Glutamatergic neuron (in vitro differentiated cells): ENCODE measurements around the gene TANGO6. TPM values are rescaled to one million over a fixed set of nuclear protein-coding genes. Genes with fewer than 3 reads are reported as not detected.

Experiments used
- DNase-seq: peaks from one replicate; pipeline ENCODE4 v3.0.0; 2022
- H3K27ac Mint-ChIP-seq: one replicate; pipeline ENCODE4 v1.8.0; 2020; ENCODE audit warnings: mild to moderate bottlenecking, mixed read lengths, inconsistent platforms; ENCODE audit not compliant: unreplicated experiment
- H3K27me3 Mint-ChIP-seq: one replicate; pipeline ENCODE4 v1.8.0; 2020; ENCODE audit warnings: mild to moderate bottlenecking, moderate library complexity, mixed read lengths, inconsistent platforms; ENCODE audit not compliant: unreplicated experiment
- H3K36me3 Mint-ChIP-seq: one replicate; pipeline ENCODE4 v1.8.0; 2020; ENCODE audit warnings: mild to moderate bottlenecking, mixed read lengths, inconsistent platforms; ENCODE audit not compliant: unreplicated experiment
- H3K4me1 Mint-ChIP-seq: one replicate; pipeline ENCODE4 v1.8.0; 2020; ENCODE audit warnings: mild to moderate bottlenecking, low read depth, mixed read lengths, inconsistent platforms; ENCODE audit not compliant: unreplicated experiment
- H3K4me3 Mint-ChIP-seq: one replicate; pipeline ENCODE4 v1.8.0; 2020; ENCODE audit warnings: mild to moderate bottlenecking, mixed read lengths, inconsistent platforms; ENCODE audit not compliant: unreplicated experiment
- H3K9me3 Mint-ChIP-seq: one replicate; pipeline ENCODE4 v1.8.0; 2020; ENCODE audit warnings: mild to moderate bottlenecking, moderate library complexity, mixed read lengths, inconsistent platforms; ENCODE audit not compliant: unreplicated experiment
- CTCF ChIP-seq: fragments of 200-600 bp; sonication (generic); IDR thresholded peaks from one replicate; pipeline ENCODE4 v1.5.0; 2021; ENCODE audit not compliant: partially characterized antibody, unreplicated experiment
- total RNA-seq: library from RNA; stranded (reverse); fragmentation: NEBNext Ultra II Directional; extraction: Animal tissue kit (Norgen Biotek cat#: 25700); gene quantifications from one replicate; pipeline ENCODE4 v1.2.1, GENCODE V29; 2021; ENCODE audit not compliant: unreplicated experiment

The TANGO6 gene
- total RNA-seq, 1 donor from 2014 or later = 16.1 TPM

- Mint-ChIP-seq H3K27me3 (no peaks in the 10 kb centered on the region), H3K36me3 (no peaks in the 10 kb centered on the region), H3K4me3 (no peak overlapping the region), H3K9me3 (no peaks in the 10 kb centered on the region), H3K27ac (no peak overlapping the region), H3K4me1 (no peaks in the 10 kb centered on the region)
- no peak for DNase-seq
- no peak for TF ChIP-seq CTCF
Observed at GRCh38 chr16:68991075-68991474, 147.7 kb downstream of the TANGO6 start.

- TF ChIP-seq CTCF = no peak
- no peak overlapping the region for H3K4me3 Mint-ChIP-seq
- no peaks in the 10 kb centered on the region for H3K4me1 Mint-ChIP-seq
- no peak overlapping the region for H3K27ac Mint-ChIP-seq
- peaks cover 5% of the 10 kb centered on the region for H3K36me3 Mint-ChIP-seq
- H3K9me3 Mint-ChIP-seq = no peaks in the 10 kb centered on the region
- DNase-seq = no peak
- H3K27me3 Mint-ChIP-seq = no peaks in the 10 kb centered on the region
Observed at GRCh38 chr16:68992521-68992920, 149.2 kb downstream of the TANGO6 start.

- no peaks in the 10 kb centered on the region for H3K9me3 Mint-ChIP-seq
- no peak overlapping the region for H3K4me3 Mint-ChIP-seq
Observed at GRCh38 chr16:68993456-68993855, 150.1 kb downstream of the TANGO6 start.

GRCh38 chr16:68993885-68994284, 150.6 kb downstream of the TANGO6 start:
- H3K9me3 Mint-ChIP-seq = no peaks in the 10 kb centered on the region
- H3K27me3 Mint-ChIP-seq = no peaks in the 10 kb centered on the region
- peaks cover 5% of the 10 kb centered on the region for H3K36me3 Mint-ChIP-seq
- no peak overlapping the region for H3K4me3 Mint-ChIP-seq
- no peak for TF ChIP-seq CTCF
- no peak for DNase-seq
- H3K4me1 Mint-ChIP-seq = no peaks in the 10 kb centered on the region
- no peak overlapping the region for H3K27ac Mint-ChIP-seq

More at GRCh38 chr16:68993456-68993855, 150.1 kb downstream of the TANGO6 start:
- no peaks in the 10 kb centered on the region for H3K4me1 Mint-ChIP-seq
- peaks cover 5% of the 10 kb centered on the region for H3K36me3 Mint-ChIP-seq
- no peaks in the 10 kb centered on the region for H3K27me3 Mint-ChIP-seq
- no peak for TF ChIP-seq CTCF
- no peak for DNase-seq
- no peak overlapping the region for H3K27ac Mint-ChIP-seq

GRCh38 chr16:68994324-68994723, 151.0 kb downstream of the TANGO6 start:
- Mint-ChIP-seq H3K4me3 (no peak overlapping the region), H3K36me3 (peaks cover 5% of the 10 kb centered on the region), H3K27ac (no peak overlapping the region), H3K9me3 (no peaks in the 10 kb centered on the region), H3K4me1 (no peaks in the 10 kb centered on the region), H3K27me3 (no peaks in the 10 kb centered on the region)
- no peak for DNase-seq
- no peak for TF ChIP-seq CTCF
